Measurements from ENCODE around the gene KIF18B. TPM values are rescaled to one million over a fixed set of nuclear protein-coding genes. Genes with fewer than 3 reads are reported as not detected.

The KIF18B gene
- total RNA-seq, 2 experiments from 2014 or later = 42.2 to 126 TPM

DNA sequence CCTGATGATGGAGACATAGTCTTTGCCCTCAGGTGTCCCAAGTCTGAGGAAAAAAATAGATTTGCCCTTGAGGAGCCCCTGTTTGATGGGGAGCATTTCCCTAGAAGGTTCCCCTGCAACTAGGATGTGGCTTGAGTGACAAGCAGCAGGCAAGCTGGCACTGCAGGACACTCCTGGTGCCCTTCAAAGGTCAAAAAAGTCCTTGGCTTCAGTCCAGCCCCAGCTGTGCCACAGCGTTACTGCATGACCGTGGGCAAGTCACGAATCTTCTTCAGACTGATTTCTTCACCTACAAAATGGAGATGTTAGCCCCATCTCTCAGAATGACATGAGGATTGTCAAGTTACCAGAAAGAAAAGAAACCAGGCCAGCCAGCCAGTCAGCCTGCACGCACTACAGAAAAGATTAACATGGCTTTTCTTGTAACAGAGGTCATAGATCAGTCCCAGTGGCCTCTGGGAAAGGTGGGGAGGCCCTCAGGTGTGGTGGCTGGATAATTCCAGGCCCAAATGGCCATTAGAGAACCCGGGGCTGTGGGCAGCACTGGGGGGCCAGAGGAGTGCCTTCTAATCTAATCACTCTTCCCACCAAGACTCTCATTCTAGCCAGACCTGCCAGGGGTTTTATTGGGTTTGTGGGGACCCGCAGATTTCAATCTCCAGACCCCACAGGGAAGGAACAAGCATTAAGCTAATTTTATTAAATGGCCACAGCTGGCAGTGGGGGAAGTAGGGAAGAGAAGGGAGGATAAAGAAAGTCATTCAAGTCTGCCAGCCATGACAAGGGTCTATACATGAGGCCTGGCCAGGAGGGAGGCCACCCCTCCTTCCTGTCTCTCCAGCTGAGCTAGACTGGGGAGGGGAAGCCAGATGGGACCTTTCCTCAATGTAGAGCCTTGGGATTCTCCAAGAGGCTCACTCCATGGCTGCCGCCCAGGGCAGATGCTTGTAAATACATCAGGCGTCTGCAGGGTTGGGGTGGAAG lies 9.7 kb upstream of the KIF18B start:
- CTCF ChIA-PET (ENCODE audit: unreplicated experiment) = no interaction called here
- H3K4me2 ChIP-seq (ENCODE audit: low read length) = no peak overlapping the region

DNA sequence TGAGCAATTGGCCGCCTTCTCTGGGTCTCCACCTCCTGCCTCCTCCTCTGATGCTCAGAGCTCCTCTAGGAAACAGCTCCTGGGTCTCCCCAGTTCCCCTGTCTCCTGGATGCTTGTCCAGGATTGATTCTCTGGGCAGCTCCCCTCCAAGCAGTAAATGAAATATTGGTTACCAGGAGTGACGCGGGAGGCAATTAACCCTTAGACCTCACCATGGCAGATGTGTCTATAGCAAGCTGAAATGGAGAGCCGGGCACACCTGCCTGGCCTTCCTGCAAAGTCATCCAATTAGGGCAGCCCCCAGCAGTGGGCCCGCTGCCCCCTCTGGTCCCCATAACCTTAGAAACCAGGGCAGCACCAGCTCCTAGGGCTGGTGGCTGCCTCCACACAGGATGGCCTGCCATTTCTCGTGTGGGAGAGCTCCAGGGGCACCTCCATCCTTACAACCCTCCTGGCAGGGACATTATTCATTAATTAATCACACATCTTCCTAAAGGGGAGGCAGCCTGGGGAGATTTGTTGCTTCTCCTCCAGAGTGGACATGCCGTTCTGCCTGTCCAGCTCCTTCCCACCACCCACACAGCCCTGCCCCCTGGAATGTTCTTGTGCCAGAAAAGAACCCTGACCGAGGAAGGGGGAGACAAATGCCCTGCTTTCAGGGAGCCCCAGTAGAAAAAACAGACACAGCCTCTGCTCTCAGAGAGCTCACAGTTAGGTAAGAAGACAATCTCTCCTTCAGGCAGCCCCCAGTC lies 8.3 kb upstream of the KIF18B start:
- H3K9me3 ChIP-seq (ENCODE audit: low read length) = no peaks in the 10 kb centered on the region
- no peaks in the 10 kb centered on the region for H3K9me2 ChIP-seq (ENCODE audit: insufficient read depth, low read length)
- no peak overlapping the region for H3K4me2 ChIP-seq (ENCODE audit: low read length)
- no peaks in the 10 kb centered on the region for H3K4me1 ChIP-seq (ENCODE audit: insufficient read depth, low read length, poor library complexity, severe bottlenecking)
- ChIA-PET CTCF (ENCODE audit: unreplicated experiment) (no interaction called here), POLR2A (interaction anchor here (0.6 to 0.9 kb wide), 3 partner anchors 9 to 25 kb away, joined by 3 to 4 read pairs (median 4); no protein-coding TSS in a partner anchor)
- TF ChIP-seq EZH2phosphoT487 (IDR thresholded peaks at IDR 0.05; ENCODE audit: borderline replicate concordance, low read depth, low read length) = no peak
- TF ChIP-seq, protein P1, sequence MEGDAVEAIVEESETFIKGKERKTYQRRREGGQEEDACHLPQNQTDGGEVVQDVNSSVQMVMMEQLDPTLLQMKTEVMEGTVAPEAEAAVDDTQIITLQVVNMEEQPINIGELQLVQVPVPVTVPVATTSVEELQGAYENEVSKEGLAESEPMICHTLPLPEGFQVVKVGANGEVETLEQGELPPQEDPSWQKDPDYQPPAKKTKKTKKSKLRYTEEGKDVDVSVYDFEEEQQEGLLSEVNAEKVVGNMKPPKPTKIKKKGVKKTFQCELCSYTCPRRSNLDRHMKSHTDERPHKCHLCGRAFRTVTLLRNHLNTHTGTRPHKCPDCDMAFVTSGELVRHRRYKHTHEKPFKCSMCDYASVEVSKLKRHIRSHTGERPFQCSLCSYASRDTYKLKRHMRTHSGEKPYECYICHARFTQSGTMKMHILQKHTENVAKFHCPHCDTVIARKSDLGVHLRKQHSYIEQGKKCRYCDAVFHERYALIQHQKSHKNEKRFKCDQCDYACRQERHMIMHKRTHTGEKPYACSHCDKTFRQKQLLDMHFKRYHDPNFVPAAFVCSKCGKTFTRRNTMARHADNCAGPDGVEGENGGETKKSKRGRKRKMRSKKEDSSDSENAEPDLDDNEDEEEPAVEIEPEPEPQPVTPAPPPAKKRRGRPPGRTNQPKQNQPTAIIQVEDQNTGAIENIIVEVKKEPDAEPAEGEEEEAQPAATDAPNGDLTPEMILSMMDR (conservative IDR thresholded peaks at IDR 0.05; ENCODE audit: low read length) = no peak
- no peak overlapping the region for H2AFZ ChIP-seq (ENCODE audit: low read length)
- no peaks in the 10 kb centered on the region for H4K20me1 ChIP-seq (ENCODE audit: insufficient read depth, low read length)
- H3K4me3 ChIP-seq (ENCODE audit: low read depth, low read length, poor library complexity, severe bottlenecking) = no peak overlapping the region
- DNase-seq (ENCODE audit: low spot score) = no peak
- no peak overlapping the region for H3K27ac ChIP-seq (ENCODE audit: low read depth, low read length, poor library complexity, severe bottlenecking)
- no peaks in the 10 kb centered on the region for H3K36me3 ChIP-seq (ENCODE audit: insufficient read depth, low read length)
- no TSS peak for BruUV-seq (replicated peaks)
- H3K79me2 ChIP-seq (ENCODE audit: insufficient read depth, low read depth, low read length) = no peaks in the 10 kb centered on the region
- intact Hi-C loops (cut with micrococcal nuclease; ENCODE audit: unreplicated experiment) = no loop called here

More for the DNA sequence above, 9.7 kb upstream of the KIF18B start:
- no peaks in the 10 kb centered on the region for H3K79me2 ChIP-seq (ENCODE audit: insufficient read depth, low read depth, low read length)
- H3K36me3 ChIP-seq (ENCODE audit: insufficient read depth, low read length) = no peaks in the 10 kb centered on the region
- no peaks in the 10 kb centered on the region for H3K9me3 ChIP-seq (ENCODE audit: low read length)
- intact Hi-C loops (cut with micrococcal nuclease; ENCODE audit: unreplicated experiment) = no loop called here
- H4K20me1 ChIP-seq (ENCODE audit: insufficient read depth, low read length) = no peaks in the 10 kb centered on the region
- no peak for DNase-seq (ENCODE audit: low spot score)
- no TSS peak for BruUV-seq (replicated peaks)
- H3K9me2 ChIP-seq (ENCODE audit: insufficient read depth, low read length) = no peaks in the 10 kb centered on the region
- H3K27ac ChIP-seq (ENCODE audit: low read depth, low read length, poor library complexity, severe bottlenecking) = no peak overlapping the region
- POLR2A ChIA-PET = interaction anchor here (0.6 kb wide), 1 partner anchor 11 kb away, joined by 4 read pairs; no protein-coding TSS in a partner anchor
- H2AFZ ChIP-seq (ENCODE audit: low read length) = no peak overlapping the region
- H3K4me1 ChIP-seq (ENCODE audit: insufficient read depth, low read length, poor library complexity, severe bottlenecking) = no peaks in the 10 kb centered on the region
- H3K4me3 ChIP-seq (ENCODE audit: low read depth, low read length, poor library complexity, severe bottlenecking) = no peak overlapping the region
- TF ChIP-seq, protein P1 (conservative IDR thresholded peaks at IDR 0.05; ENCODE audit: low read length) = no peak
- TF ChIP-seq EZH2phosphoT487 (IDR thresholded peaks at IDR 0.05; ENCODE audit: borderline replicate concordance, low read depth, low read length) = no peak

Measured in OCI-LY7 (cell line).